ENCODE measurements around the gene WWOX. TPM values are rescaled to one million over a fixed set of nuclear protein-coding genes. Genes with fewer than 3 reads are reported as not detected.

Gene WWOX
- total and polyA plus RNA-seq, 2 of the 4 experiments (the other 2 are of a cell fraction): 2.7 to 5.4 TPM

DNA sequence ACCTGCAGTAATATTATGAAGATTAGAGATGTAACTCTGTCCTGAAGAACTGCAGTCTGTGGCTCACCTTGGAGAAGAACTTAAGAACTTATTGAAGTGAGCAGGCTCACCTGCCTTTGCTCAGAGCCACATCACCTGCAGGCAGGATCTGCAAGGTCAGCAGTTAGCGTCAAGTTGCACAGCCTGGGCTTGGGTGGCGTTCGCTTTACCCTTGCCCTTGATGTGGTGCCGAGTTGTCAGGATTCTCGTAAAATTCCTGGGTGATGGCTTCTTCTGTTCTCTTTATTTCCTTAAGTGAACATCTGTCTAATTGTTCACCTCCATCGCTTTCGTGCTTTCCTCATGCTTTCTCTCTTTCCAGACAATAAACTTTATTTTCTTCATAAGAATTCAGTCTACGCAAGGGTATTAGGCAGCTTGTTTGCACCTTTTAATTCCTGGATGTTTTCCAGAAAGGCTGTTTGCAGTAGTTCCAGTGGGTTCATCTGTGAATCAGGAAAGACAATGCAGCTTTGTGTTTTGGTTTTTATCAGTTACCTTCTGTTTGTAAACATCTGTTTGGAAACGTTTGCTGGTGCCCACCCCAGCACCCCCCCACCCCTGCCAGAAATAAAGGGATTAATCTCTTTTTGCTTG, 254.3 kb downstream of the WWOX start:
- no peaks in the 10 kb centered on the region for H3K36me3 ChIP-seq (ENCODE audit: control insufficient read depth, insufficient read depth, low read length)
- no peak overlapping the region for H3K23ac ChIP-seq (ENCODE audit: low read depth, low read length)
- intact Hi-C loops (cut with micrococcal nuclease): no loop called here
- BruUV-seq (replicated peaks): no TSS peak
- H3K9ac ChIP-seq (ENCODE audit: low read depth, low read length): no peak overlapping the region
- no peak overlapping the region for H4K5ac ChIP-seq (ENCODE audit: low read depth, low read length)
- H2AK9ac ChIP-seq (replicated peaks; ENCODE audit: low read depth, low read length, poor library complexity): no peak overlapping the region
- no peak overlapping the region for H3K14ac ChIP-seq (replicated peaks; ENCODE audit: low read depth, low read length)
- CTCF ChIA-PET: no interaction called here
- no peak overlapping the region for H3K18ac ChIP-seq (ENCODE audit: low read depth, low read length)
- H3K4ac ChIP-seq (ENCODE audit: low read depth, low read length): no peak overlapping the region
- dilution Hi-C loops (cut with HindIII; ENCODE audit: low sequenced_read_pairs, unreplicated experiment): no loop called here
- H3K4me1 ChIP-seq (ENCODE audit: control insufficient read depth, insufficient read depth, low read length): no peaks in the 10 kb centered on the region
- no peak overlapping the region for H2BK120ac ChIP-seq (ENCODE audit: low read depth, low read length)
- no peak overlapping the region for H2BK20ac ChIP-seq (ENCODE audit: low read depth, low read length)
- H4K20me1 ChIP-seq (ENCODE audit: insufficient read depth, low read length): no peaks in the 10 kb centered on the region
- ATAC-seq (ENCODE audit: low read depth): no peak
- no peak overlapping the region for H2AK5ac ChIP-seq (ENCODE audit: low read depth, low read length)
- no peak overlapping the region for H3K4me3 ChIP-seq (ENCODE audit: insufficient read depth, low read depth, low read length)
- 72% methylated on average over 3 of the region's 9 CpGs; no CpG with 5 or more reads in 1 of the 2 experiments for WGBS, 2 experiments (ENCODE audit: extremely low coverage in 2 of 2, insufficient read length in 1 of 2)
- H3K56ac ChIP-seq (ENCODE audit: extremely low read depth, insufficient read depth, low read length): no peak overlapping the region
- peaks cover 8% of the 10 kb centered on the region for H3K9me3 ChIP-seq (ENCODE audit: control insufficient read depth, insufficient read depth, low read length)
- peak; percentile 75 for TF ChIP-seq MAFK (IDR thresholded peaks at IDR 0.05; ENCODE audit: low read depth, low read length)
- no peak for TF ChIP-seq MAZ (IDR thresholded peaks at IDR 0.05; ENCODE audit: borderline replicate concordance, low read depth, low read length)
- H3K27me3 ChIP-seq (ENCODE audit: control insufficient read depth, insufficient read depth, low read length): no peaks in the 10 kb centered on the region
- no peak overlapping the region for H2BK5ac ChIP-seq (ENCODE audit: low read depth, low read length, poor library complexity, severe bottlenecking)
- no peaks in the 10 kb centered on the region for H3K9me1 ChIP-seq (ENCODE audit: insufficient read depth, low read length)
- DNase-seq: no peak
- no peaks in the 10 kb centered on the region for H3K79me1 ChIP-seq (ENCODE audit: low read depth in 1 of 2, low read length in 2 of 2)
- no peak overlapping the region for H3K27ac ChIP-seq (ENCODE audit: insufficient read depth, low read length)
- no peak overlapping the region for H4K91ac ChIP-seq (ENCODE audit: insufficient read depth, low read depth, low read length)
- no peak overlapping the region for H3K4me2 ChIP-seq (ENCODE audit: low read depth, low read length)
- no peak overlapping the region for H4K8ac ChIP-seq (ENCODE audit: low read depth in 2 of 2, low read length in 2 of 2)
- POLR2A ChIA-PET (ENCODE audit: unreplicated experiment): no interaction called here
- H2AFZ ChIP-seq (replicated peaks; ENCODE audit: low read length, poor library complexity): no peak overlapping the region
- no peak overlapping the region for H2BK15ac ChIP-seq (ENCODE audit: low read depth, low read length)
- in situ Hi-C loops (cut with MboI; ENCODE audit: low sequenced_read_pairs): no loop called here
